Naive B cell (primary cell): ENCODE measurements around the gene SRPRB. TPM values are rescaled to one million over a fixed set of nuclear protein-coding genes. Genes with fewer than 3 reads are reported as not detected.

Source experiments
- ATAC-seq, 2 donors: fragments of 150-1000 bp; cut with Tn5 transposase; 2 replicates each; pipeline ENCODE4 v1.10.0; 2021; ENCODE audit warnings: low read depth in 2 of 2, mild to moderate bottlenecking in 2 of 2, moderate library complexity in 2 of 2
- DNase-seq: peaks from one replicate; pipeline ENCODE4 v3.0.0; 2022
- H3K27ac Mint-ChIP-seq, 6 donors: one replicate each; pipeline ENCODE4 v1.8.0; 2020 to 2022; ENCODE audit warnings: mild to moderate bottlenecking in 6 of 6, mixed read lengths in 6 of 6, moderate library complexity in 5 of 6, inconsistent platforms in 2 of 6
- H3K27me3 Mint-ChIP-seq, 3 donors: one replicate each; pipeline ENCODE4 v1.8.0; 2021 to 2022; ENCODE audit warnings: mixed read lengths in 3 of 3, mild to moderate bottlenecking in 1 of 3
- H3K36me3 Mint-ChIP-seq, 2 donors: one replicate each; pipeline ENCODE4 v1.8.0; 2020 to 2022; ENCODE audit warnings: mixed read lengths in 2 of 2, inconsistent platforms in 1 of 2, mild to moderate bottlenecking in 1 of 2
- H3K4me1 Mint-ChIP-seq, 3 donors: one replicate each; pipeline ENCODE4 v1.8.0; 2020 to 2022; ENCODE audit warnings: mixed read lengths in 3 of 3, inconsistent platforms in 1 of 3, mild to moderate bottlenecking in 1 of 3, moderate library complexity in 1 of 3
- H3K4me3 Mint-ChIP-seq, 8 donors: one replicate each; pipeline ENCODE4 v1.8.0; 2020 to 2022; ENCODE audit warnings: mild to moderate bottlenecking in 8 of 8, mixed read lengths in 8 of 8, moderate library complexity in 8 of 8, inconsistent platforms in 2 of 8
- H3K9me3 Mint-ChIP-seq, 7 donors: one replicate each; pipeline ENCODE4 v1.8.0; 2020 to 2022; ENCODE audit warnings: mixed read lengths in 7 of 7, mild to moderate bottlenecking in 5 of 7, inconsistent platforms in 2 of 7, moderate library complexity in 1 of 7
- polyA plus RNA-seq, 6 donors: library from polyadenylated mRNA; unstranded; fragments of 300-500 nt; fragmentation: Illumina TruSeq; gene quantifications; one replicate each; pipeline ENCODE4 v1.2.3, GENCODE V29; 2021; ENCODE audit warnings: low read depth in 6 of 6

The SRPRB gene
- polyA plus RNA-seq, 6 donors from 2014 or later = 15.4 to 33.9 (median 28.2) TPM

- ATAC-seq (no peak), DNase-seq (no peak)
- Mint-ChIP-seq H3K27me3 (peaks cover 0 to 8% (median 6%) of the 10 kb centered on the region in 3 donors), H3K4me1 (peaks cover 0 to 2% (median 0%) of the 10 kb centered on the region in 3 donors), H3K4me3 (no peak overlapping the region), H3K9me3 (no peaks in the 10 kb centered on the region), H3K27ac (no peak overlapping the region), H3K36me3 (no peaks in the 10 kb centered on the region)
These were observed 30.3 kb downstream of the SRPRB start for GRCh38 chr3:133835961-133836360.

DNA sequence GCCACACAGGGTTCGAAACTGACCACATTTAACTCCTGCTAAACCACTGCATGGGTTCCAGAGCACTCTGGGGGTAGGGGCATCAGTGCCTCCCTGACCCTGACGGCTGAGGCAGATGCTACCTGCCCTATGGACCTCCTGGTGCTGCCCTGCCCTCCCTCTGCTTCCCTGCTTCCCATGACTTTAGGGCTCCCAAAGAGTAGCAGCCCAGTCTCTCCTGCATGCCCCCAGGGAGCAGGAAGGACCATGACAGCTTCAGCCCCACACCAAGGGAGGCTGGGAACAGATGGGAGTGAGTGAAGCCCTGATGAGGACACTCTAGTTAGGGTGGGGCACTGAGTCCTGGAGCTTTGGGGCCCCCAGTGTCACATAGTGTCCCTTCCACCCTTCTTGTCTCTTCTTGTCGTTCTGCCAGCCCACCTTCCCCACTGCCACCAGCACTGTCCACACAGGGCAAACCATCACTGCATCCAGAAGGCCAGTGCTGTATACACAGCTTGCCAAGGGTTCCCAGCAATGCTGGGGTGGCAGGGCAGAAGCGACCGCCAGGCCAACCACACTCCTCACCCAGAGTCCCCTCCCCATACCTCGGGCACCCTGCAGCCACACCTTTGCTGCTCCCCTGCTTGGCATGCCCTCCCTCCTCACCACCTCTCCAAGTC lies 31.0 kb downstream of the SRPRB start:
- Mint-ChIP-seq H3K27me3 (peaks cover 0 to 8% (median 6%) of the 10 kb centered on the region in 3 donors), H3K9me3 (no peaks in the 10 kb centered on the region), H3K4me3 (no peak overlapping the region), H3K36me3 (no peaks in the 10 kb centered on the region), H3K4me1 (peaks cover 0 to 2% (median 0%) of the 10 kb centered on the region in 3 donors), H3K27ac (no peak overlapping the region)
- DNase-seq = no peak
- ATAC-seq = no peak

- Mint-ChIP-seq H3K36me3 (no peaks in the 10 kb centered on the region), H3K27me3 (peaks cover 0 to 8% (median 6%) of the 10 kb centered on the region in 3 donors), H3K9me3 (no peaks in the 10 kb centered on the region), H3K27ac (no peak overlapping the region), H3K4me3 (peak overlapping the region in 1 of 8 donors; percentile 22), H3K4me1 (no peaks in the 10 kb centered on the region)
- DNase-seq (no peak), ATAC-seq (no peak)
These were observed 32.1 kb downstream of the SRPRB start for GRCh38 chr3:133837487-133838295.

GRCh38 chr3:133838296-133838789 lies 32.7 kb downstream of the SRPRB start:
- peaks cover 0 to 8% (median 6%) of the 10 kb centered on the region in 3 donors for H3K27me3 Mint-ChIP-seq
- H3K4me3 Mint-ChIP-seq = peak overlapping the region in 1 of 8 donors; percentile 22
- DNase-seq (no peak), ATAC-seq (no peak)
- no peaks in the 10 kb centered on the region for H3K36me3 Mint-ChIP-seq
- H3K9me3 Mint-ChIP-seq = no peaks in the 10 kb centered on the region
- H3K4me1 Mint-ChIP-seq = no peaks in the 10 kb centered on the region
- H3K27ac Mint-ChIP-seq = no peak overlapping the region

DNA sequence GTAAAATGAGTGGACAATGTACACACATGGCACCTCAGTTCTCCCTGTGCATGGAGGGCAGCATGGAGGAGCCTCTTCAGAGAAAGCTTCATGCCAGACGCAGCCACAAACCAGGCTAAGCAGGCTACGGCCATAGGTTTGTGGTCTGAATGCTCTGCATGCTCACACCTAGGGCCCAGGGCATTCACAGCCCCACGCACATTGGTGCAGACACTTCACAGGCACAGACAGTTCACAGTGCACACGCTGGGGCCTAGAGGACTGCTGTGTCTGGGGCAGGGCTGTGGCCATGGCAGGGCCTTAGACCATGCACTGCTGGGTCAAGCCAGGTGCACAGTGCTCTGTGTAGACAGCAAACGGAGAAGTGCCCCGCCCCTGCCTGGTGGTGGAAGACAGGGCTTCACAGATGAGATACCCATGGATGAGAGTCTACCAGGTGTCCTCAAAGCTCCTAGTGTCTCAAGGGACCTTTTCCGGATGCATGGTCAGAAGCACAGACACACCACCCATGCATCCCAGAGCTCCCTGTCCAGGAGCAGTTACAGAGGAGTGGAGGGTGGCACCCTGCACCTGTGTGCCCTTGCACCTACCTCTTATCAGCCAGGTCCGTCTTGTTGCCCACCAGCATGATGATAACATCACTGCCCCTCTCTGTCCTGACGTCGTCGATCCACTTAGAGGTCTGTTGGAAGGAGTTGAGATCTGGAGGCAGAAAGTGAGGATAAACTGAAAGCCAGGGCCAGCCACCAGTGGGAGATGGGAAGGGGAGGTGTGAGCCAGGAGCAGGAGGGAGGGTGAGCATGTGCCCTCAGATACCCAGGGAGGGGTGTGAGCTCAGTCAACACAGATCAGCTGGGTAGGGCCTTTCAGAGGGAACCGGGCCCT lies 33.5 kb downstream of the SRPRB start:
- no peaks in the 10 kb centered on the region for H3K36me3 Mint-ChIP-seq
- ATAC-seq (no peak), DNase-seq (no peak)
- H3K4me3 Mint-ChIP-seq = no peak overlapping the region
- no peak overlapping the region for H3K27ac Mint-ChIP-seq
- H3K9me3 Mint-ChIP-seq = no peaks in the 10 kb centered on the region
- no peaks in the 10 kb centered on the region for H3K4me1 Mint-ChIP-seq
- H3K27me3 Mint-ChIP-seq = peaks cover 0 to 8% (median 6%) of the 10 kb centered on the region in 3 donors

GRCh38 chr3:133840055-133840737 lies 34.6 kb downstream of the SRPRB start:
- no peak overlapping the region for H3K27ac Mint-ChIP-seq
- peaks cover 0 to 2% (median 0%) of the 10 kb centered on the region in 7 donors for H3K9me3 Mint-ChIP-seq
- no peak for ATAC-seq
- H3K4me1 Mint-ChIP-seq = no peaks in the 10 kb centered on the region
- DNase-seq = no peak
- H3K27me3 Mint-ChIP-seq = peaks cover 0 to 8% (median 6%) of the 10 kb centered on the region in 3 donors
- no peaks in the 10 kb centered on the region for H3K36me3 Mint-ChIP-seq
- no peak overlapping the region for H3K4me3 Mint-ChIP-seq

DNA sequence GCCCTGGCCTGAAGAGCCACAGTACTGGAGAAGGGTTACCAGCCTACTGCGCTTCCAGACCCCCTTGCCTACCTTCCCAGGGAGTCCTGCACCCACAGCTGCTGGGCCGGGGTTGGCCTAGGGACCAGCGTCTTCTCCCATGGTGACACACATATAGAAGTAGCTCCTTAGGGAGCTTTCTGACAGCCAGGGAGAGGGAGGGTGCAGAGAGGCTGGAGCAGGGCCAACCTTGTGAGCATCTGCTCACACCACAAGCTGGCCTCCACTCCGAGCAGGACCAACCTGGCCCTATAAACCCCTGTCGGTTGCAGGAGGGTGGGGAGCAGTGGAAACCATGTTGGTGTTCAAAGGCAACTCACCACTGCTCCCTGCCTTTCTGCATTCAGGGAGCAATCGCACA lies 35.2 kb downstream of the SRPRB start:
- ATAC-seq (no peak), DNase-seq (no peak)
- Mint-ChIP-seq H3K4me3 (no peak overlapping the region), H3K36me3 (no peaks in the 10 kb centered on the region), H3K4me1 (no peaks in the 10 kb centered on the region), H3K27ac (no peak overlapping the region), H3K9me3 (peaks cover 0 to 2% (median 0%) of the 10 kb centered on the region in 7 donors), H3K27me3 (peaks cover 0 to 8% (median 6%) of the 10 kb centered on the region in 3 donors)

DNA sequence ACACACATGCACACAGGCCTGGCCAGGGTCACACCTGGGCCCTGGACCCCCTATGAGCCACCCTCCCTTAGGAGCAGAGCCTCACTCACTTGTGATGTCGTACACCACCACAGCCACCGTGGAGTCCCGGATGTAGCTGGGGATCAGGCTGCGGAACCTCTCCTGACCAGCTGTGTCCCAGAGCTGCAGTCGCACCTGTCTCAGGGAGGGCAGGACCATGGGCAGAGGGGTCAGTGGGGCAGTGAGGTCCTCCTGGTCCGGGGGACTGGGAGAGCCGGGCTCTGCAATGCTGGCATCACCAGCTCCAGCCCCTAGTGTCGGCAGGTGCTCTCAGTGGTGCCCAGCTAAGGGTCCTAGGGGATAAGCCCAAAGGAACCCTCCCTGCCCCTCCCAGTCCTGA lies 35.6 kb downstream of the SRPRB start:
- DNase-seq = no peak
- H3K27me3 Mint-ChIP-seq = peaks cover 0 to 8% (median 6%) of the 10 kb centered on the region in 3 donors
- no peaks in the 10 kb centered on the region for H3K4me1 Mint-ChIP-seq
- no peak overlapping the region for H3K4me3 Mint-ChIP-seq
- peaks cover 0 to 2% (median 0%) of the 10 kb centered on the region in 7 donors for H3K9me3 Mint-ChIP-seq
- no peak overlapping the region for H3K27ac Mint-ChIP-seq
- no peak for ATAC-seq
- no peaks in the 10 kb centered on the region for H3K36me3 Mint-ChIP-seq

- Mint-ChIP-seq H3K27ac (no peak overlapping the region), H3K4me3 (no peak overlapping the region), H3K4me1 (no peaks in the 10 kb centered on the region), H3K9me3 (peaks cover 0 to 2% (median 0%) of the 10 kb centered on the region in 7 donors), H3K27me3 (peaks cover under 1 to 10% (median 6%) of the 10 kb centered on the region in 3 donors), H3K36me3 (no peaks in the 10 kb centered on the region)
- DNase-seq (no peak), ATAC-seq (no peak)
These were observed 36.5 kb downstream of the SRPRB start for GRCh38 chr3:133842158-133842557.

DNA sequence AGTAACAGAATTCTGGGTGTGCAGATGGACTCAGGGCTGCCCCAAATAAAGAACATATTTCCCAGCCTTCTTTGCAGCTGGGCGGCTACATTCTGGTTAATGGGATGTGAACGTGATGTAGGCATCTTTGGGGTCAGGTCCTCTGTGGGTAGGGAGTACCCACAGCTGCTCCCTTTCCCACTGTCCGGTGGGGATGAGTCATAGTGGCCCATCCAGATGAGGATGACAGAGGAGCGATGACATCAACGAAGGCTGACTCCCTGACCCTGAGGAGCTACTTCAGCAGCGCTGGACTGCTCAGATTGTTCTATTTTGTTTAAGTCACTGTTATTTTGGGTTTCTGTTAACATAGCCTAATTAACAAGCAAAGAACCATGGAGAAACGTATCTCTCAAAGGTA lies 38.0 kb downstream of the SRPRB start:
- Mint-ChIP-seq H3K27ac (no peak overlapping the region), H3K4me1 (no peaks in the 10 kb centered on the region), H3K27me3 (peaks cover 4 to 22% (median 16%) of the 10 kb centered on the region in 3 donors), H3K4me3 (no peak overlapping the region), H3K9me3 (peaks cover 0 to 2% (median 0%) of the 10 kb centered on the region in 7 donors), H3K36me3 (no peaks in the 10 kb centered on the region)
- ATAC-seq (no peak), DNase-seq (no peak)

- Mint-ChIP-seq H3K27ac (no peak overlapping the region), H3K4me3 (no peak overlapping the region), H3K9me3 (peaks cover 0 to 3% (median 0%) of the 10 kb centered on the region in 7 donors), H3K27me3 (peaks cover 4 to 15% (median 10%) of the 10 kb centered on the region in 3 donors), H3K36me3 (no peaks in the 10 kb centered on the region), H3K4me1 (no peaks in the 10 kb centered on the region)
- DNase-seq (no peak), ATAC-seq (no peak)
These were observed 39.5 kb downstream of the SRPRB start for GRCh38 chr3:133845127-133845526.

GRCh38 chr3:133849346-133849745 lies 43.7 kb downstream of the SRPRB start:
- H3K36me3 Mint-ChIP-seq = no peaks in the 10 kb centered on the region
- no peaks in the 10 kb centered on the region for H3K4me1 Mint-ChIP-seq
- H3K27me3 Mint-ChIP-seq = peaks cover 4 to 14% (median 10%) of the 10 kb centered on the region in 3 donors
- no peak overlapping the region for H3K4me3 Mint-ChIP-seq
- H3K27ac Mint-ChIP-seq = no peak overlapping the region
- no peak for DNase-seq
- no peak for ATAC-seq
- H3K9me3 Mint-ChIP-seq = peaks cover 0 to 9% (median 1%) of the 10 kb centered on the region in 7 donors
